ENCODE measurements around the gene ORAI1.

The ORAI1 gene

GRCh38 chr12:121595520-121595919, 30.8 kb upstream of the ORAI1 start:
- TF ChIP-seq, protein P1, sequence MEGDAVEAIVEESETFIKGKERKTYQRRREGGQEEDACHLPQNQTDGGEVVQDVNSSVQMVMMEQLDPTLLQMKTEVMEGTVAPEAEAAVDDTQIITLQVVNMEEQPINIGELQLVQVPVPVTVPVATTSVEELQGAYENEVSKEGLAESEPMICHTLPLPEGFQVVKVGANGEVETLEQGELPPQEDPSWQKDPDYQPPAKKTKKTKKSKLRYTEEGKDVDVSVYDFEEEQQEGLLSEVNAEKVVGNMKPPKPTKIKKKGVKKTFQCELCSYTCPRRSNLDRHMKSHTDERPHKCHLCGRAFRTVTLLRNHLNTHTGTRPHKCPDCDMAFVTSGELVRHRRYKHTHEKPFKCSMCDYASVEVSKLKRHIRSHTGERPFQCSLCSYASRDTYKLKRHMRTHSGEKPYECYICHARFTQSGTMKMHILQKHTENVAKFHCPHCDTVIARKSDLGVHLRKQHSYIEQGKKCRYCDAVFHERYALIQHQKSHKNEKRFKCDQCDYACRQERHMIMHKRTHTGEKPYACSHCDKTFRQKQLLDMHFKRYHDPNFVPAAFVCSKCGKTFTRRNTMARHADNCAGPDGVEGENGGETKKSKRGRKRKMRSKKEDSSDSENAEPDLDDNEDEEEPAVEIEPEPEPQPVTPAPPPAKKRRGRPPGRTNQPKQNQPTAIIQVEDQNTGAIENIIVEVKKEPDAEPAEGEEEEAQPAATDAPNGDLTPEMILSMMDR (IDR thresholded peaks at IDR 0.05) = no peak
- no peak for TF ChIP-seq ZFX (IDR thresholded peaks at IDR 0.05; ENCODE audit: borderline replicate concordance)
- no peak overlapping the region for H3K27ac ChIP-seq

DNA sequence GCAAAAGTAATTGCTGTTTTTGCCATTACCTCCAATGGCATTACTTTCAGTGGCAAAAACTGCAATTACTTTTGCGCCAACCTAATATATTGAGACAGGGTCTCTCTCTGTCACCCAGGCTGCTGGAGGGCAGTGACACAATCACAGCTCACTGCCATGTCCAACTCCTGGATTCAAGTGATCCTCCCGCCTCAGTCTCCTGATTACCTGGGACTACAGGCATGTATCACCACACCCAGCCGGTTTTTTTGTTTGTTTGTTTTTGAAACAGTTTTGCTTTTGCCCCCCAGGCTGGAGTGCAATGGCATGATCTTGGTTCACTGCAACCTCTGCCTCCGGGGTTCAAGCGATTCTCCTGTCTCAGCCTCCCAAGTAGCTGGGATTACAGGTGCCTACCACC, 29.8 kb upstream of the ORAI1 start:
- no peak overlapping the region for H3K27ac ChIP-seq
- TF ChIP-seq, protein P1 (IDR thresholded peaks at IDR 0.05) = no peak
- TF ChIP-seq ZFX (IDR thresholded peaks at IDR 0.05; ENCODE audit: borderline replicate concordance) = no peak

GRCh38 chr12:121600702-121601336, 25.5 kb upstream of the ORAI1 start:
- H3K27ac ChIP-seq = no peak overlapping the region
- no peak for TF ChIP-seq ZFX (IDR thresholded peaks at IDR 0.05; ENCODE audit: borderline replicate concordance)
- TF ChIP-seq, protein P1 (IDR thresholded peaks at IDR 0.05) = no peak

DNA sequence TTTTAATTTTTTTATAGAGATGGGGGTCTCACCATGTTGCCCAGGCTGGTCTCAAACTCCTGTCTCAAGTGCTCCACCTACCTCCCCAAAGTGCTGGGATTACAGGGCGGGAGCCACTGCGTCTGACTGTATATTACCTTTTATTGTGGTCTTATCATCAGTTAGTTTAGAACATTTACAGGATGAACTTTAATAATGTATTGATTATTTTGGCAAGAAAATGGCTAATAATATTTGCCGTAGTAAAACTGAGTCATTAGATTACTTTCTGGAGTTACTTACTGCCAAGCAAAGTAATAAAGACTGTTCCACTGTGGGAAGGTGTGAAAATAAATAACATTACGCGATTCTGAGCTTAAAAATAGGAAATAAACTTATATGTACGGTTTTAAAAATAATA, 23.6 kb upstream of the ORAI1 start:
- TF ChIP-seq ZFX (IDR thresholded peaks at IDR 0.05; ENCODE audit: borderline replicate concordance) = no peak
- TF ChIP-seq, protein P1 (IDR thresholded peaks at IDR 0.05) = no peak
- no peak overlapping the region for H3K27ac ChIP-seq

DNA sequence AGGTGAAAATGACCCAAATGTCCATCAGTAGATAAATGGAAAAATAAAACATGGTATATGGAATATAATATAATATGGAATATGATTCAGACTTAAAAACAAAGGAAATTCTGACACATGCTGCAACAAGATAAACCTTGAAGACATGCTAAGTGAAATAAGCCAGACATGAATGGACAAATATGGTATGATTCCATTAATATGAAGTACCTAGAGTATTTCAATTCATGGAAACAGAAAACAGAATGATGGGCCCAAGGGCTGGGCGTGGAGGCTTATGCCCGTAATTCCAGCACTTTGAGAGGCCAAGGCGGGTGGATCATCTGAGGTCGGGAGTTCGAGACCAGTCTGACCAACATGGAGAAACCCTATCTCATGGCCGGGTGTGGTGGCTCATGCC, 22.7 kb upstream of the ORAI1 start:
- H3K27ac ChIP-seq = no peak overlapping the region
- no peak for TF ChIP-seq ZFX (IDR thresholded peaks at IDR 0.05; ENCODE audit: borderline replicate concordance)
- TF ChIP-seq, protein P1 (IDR thresholded peaks at IDR 0.05) = no peak

GRCh38 chr12:121608301-121608700, 18.0 kb upstream of the ORAI1 start:
- H3K27ac ChIP-seq = no peak overlapping the region

GRCh38 chr12:121610239-121611149, 15.8 kb upstream of the ORAI1 start:
- no peak for TF ChIP-seq ZFX (IDR thresholded peaks at IDR 0.05; ENCODE audit: borderline replicate concordance)
- TF ChIP-seq, protein P1 (IDR thresholded peaks at IDR 0.05) = no peak
- H3K27ac ChIP-seq = no peak overlapping the region

More at GRCh38 chr12:121608301-121608700, 18.0 kb upstream of the ORAI1 start:
- no peak for TF ChIP-seq ZFX (IDR thresholded peaks at IDR 0.05; ENCODE audit: borderline replicate concordance)
